GM12878 (cell line): ENCODE results near the gene PIAS1. TPM values are rescaled to one million over a fixed set of nuclear protein-coding genes. Genes with fewer than 3 reads are reported as not detected.

ENCODE experiments used
- ASH2L ChIP-seq: fragments of 300-600, 200-600 bp; sonication (generic); IDR thresholded peaks from 2 replicates; pipeline ENCODE4 v1.6.1; 2017; ENCODE audit warnings: low read depth, mild to moderate bottlenecking, borderline replicate concordance
- BACH1 ChIP-seq: fragments of 450-650 bp; IDR thresholded peaks from 2 replicates; pipeline ENCODE4 v1.6.1; 2017; ENCODE audit warnings: mild to moderate bottlenecking, borderline replicate concordance
- BCL11A ChIP-seq: IDR thresholded peaks from 2 replicates; pipeline ENCODE4 v1.6.1; 2011; ENCODE audit warnings: low read depth, low read length
- BHLHE40 ChIP-seq, 2 experiments: fragments of 450-650 bp in 1 of 2; IDR thresholded peaks; 2 replicates each; pipeline ENCODE4 v1.6.1; 2011 to 2017; ENCODE audit warnings: low read depth in 2 of 2, borderline replicate concordance in 1 of 2, improper control_type of control experiment in 1 of 2, low read length in 1 of 2, mild to moderate bottlenecking in 1 of 2
- BMI1 ChIP-seq: fragments of 450-650 bp; IDR thresholded peaks from 2 replicates; pipeline ENCODE4 v1.6.1; 2016; ENCODE audit warnings: mild to moderate bottlenecking, moderate library complexity, borderline replicate concordance
- EZH2 ChIP-seq: IDR thresholded peaks from 2 replicates; pipeline ENCODE4 v1.6.1; 2012; ENCODE audit warnings: low read depth, mild to moderate bottlenecking, control low read depth, inconsistent platforms, low read length, borderline replicate concordance; ENCODE audit not compliant: control insufficient read depth
- JUND ChIP-seq: IDR thresholded peaks from 2 replicates; pipeline ENCODE4 v1.6.1; 2012; ENCODE audit warnings: low read depth, mild to moderate bottlenecking, low read length, improper control_type of control experiment, moderate library complexity
- MEF2A ChIP-seq: IDR thresholded peaks from 2 replicates; pipeline ENCODE4 v1.6.1; 2011; ENCODE audit warnings: low read depth, mild to moderate bottlenecking, low read length, moderate library complexity; ENCODE audit not compliant: insufficient read depth
- PAX8 ChIP-seq: fragments of 450-650 bp; IDR thresholded peaks from 2 replicates; pipeline ENCODE4 v1.6.1; 2017; ENCODE audit warnings: mild to moderate bottlenecking, moderate library complexity
- RELA ChIP-seq: fragments of 450-650 bp; IDR thresholded peaks from 2 replicates; pipeline ENCODE4 v1.8.0; 2014; ENCODE audit warnings: borderline replicate concordance; ENCODE audit not compliant: partially characterized antibody
- SIX5 ChIP-seq: IDR thresholded peaks from 2 replicates; pipeline ENCODE4 v1.6.1; 2011; ENCODE audit warnings: mild to moderate bottlenecking, low read depth, low read length, moderate library complexity; ENCODE audit not compliant: severe bottlenecking
- STAT1 ChIP-seq: fragments of 450-650 bp; conservative IDR thresholded peaks from 2 replicates; pipeline ENCODE4 v1.6.1; 2014; ENCODE audit warnings: antibody characterized with exemption, mild to moderate bottlenecking
- WRNIP1 ChIP-seq: IDR thresholded peaks from 2 replicates; pipeline ENCODE4 v1.6.1; 2011; ENCODE audit warnings: low read depth, low read length, improper control_type of control experiment, borderline replicate concordance
- YBX1 ChIP-seq: fragments of 450-650 bp; IDR thresholded peaks from 2 replicates; pipeline ENCODE4 v1.6.1; 2016; ENCODE audit warnings: antibody characterized with exemption
- ZNF24 ChIP-seq: fragments of 450-650 bp; IDR thresholded peaks from 2 replicates; pipeline ENCODE4 v1.6.1; 2017; ENCODE audit warnings: antibody characterized with exemption, mild to moderate bottlenecking
- ZSCAN29 ChIP-seq: fragments of 450-650 bp; IDR thresholded peaks from 2 replicates; pipeline ENCODE4 v1.6.1; 2017; ENCODE audit warnings: mild to moderate bottlenecking, moderate library complexity
- polyA plus RNA-seq, 11 experiments: library from polyadenylated mRNA; depleted of rRNA in 4 of 11; unstranded in 6 of 11; stranded (reverse) in 5 of 11; fragments of >200 nt; fragmentation: Nextera tagmentation in 4 of 11; fragmentation: Illumina TruSeq in 1 of 11; extraction: Ambion mirVana in 4 of 11; extraction: Trizol in 1 of 11; gene quantifications; 1 replicate in 1 of 11; 2 replicates in 10 of 11; pipeline versions ENCODE4 v1.2.1 to v1.2.3, GENCODE V29; 2011 to 2016; ENCODE audit warnings: inconsistent platforms in 2 of 11, missing spikeins in 2 of 11, low read depth in 1 of 11
- total RNA-seq, 4 experiments: library from RNA; depleted of rRNA in 3 of 4; stranded (reverse); fragments of >200 nt in 3 of 4; fragmentation: Illumina TruSeq in 1 of 4; extraction: Trizol in 1 of 4; gene quantifications; 2 replicates each; pipeline versions ENCODE4 v1.2.1 to v1.2.3, GENCODE V29; 2013 to 2021
- TF ChIP-seq, protein P1 (sequence below): IDR thresholded peaks from 2 replicates; pipeline ENCODE4 v1.6.1; 2012; ENCODE audit warnings: mild to moderate bottlenecking, low read depth, low read length
- TF ChIP-seq, protein P2 (sequence below): fragments of 450-650 bp; IDR thresholded peaks from 2 replicates; pipeline ENCODE4 v1.6.1; 2017; ENCODE audit warnings: mild to moderate bottlenecking, moderate library complexity
- TF ChIP-seq, protein P3 (sequence below): fragments of 450-650 bp; conservative IDR thresholded peaks from 2 replicates; pipeline ENCODE4 v1.6.1; 2017; ENCODE audit warnings: mild to moderate bottlenecking, moderate library complexity
- TF ChIP-seq, protein P4 (sequence below): fragments of 450-650 bp; IDR thresholded peaks from 2 replicates; pipeline ENCODE4 v1.6.1; 2016; ENCODE audit warnings: mild to moderate bottlenecking

PIAS1 gene
- total and polyA plus RNA-seq, 10 of the 15 experiments (the other 5 are each of a cell fraction or from before 2014, with no cell fraction given) = 20.2 to 96.3 (median 37.0) TPM

DNA sequence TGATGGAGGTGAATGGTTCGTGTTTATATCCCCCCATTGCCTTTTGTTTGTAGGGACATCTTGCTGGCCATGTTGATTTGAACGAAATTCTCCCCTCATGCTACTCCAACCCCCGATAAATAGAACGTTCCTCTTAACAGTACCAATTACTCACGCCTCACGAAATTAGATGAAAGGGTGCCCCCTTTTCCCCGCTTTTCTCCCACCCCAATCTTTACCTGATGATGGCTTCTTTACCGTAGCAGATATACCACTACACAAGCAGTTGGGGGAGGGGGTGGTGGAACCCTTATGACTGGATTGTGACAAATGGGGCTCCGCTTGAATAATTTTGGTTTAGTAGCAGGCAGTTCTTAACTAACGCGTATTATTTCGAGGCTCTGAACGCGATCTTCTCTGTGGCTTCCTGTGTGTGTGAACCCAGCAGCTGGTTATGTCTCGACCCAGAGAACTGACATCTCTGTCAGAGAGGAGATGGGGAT lies 1.1 kb downstream of the PIAS1 start (continued):
- TF ChIP-seq MEF2A (0 out of 2 replicates have a peak, but pooled peaks have one; percentile 32), ASH2L (no peak), JUND (no peak), STAT1 (no peak), PAX8 (no peak), SIX5 (no peak), EZH2 (no peak), BCL11A (peak; percentile 69; the same call in 1 of the 2 replicates), ZNF24 (no peak), BMI1 (no peak), BHLHE40 (IDR thresholded peaks at IDR 0.05; ENCODE audit: borderline replicate concordance in 1 of 2, low read depth in 2 of 2, low read length in 1 of 2) (peak in 1 of 2 experiments; percentile 58; a peak in 2 of 4 replicates), YBX1 (no peak), WRNIP1 (0 out of 2 replicates have a peak, but pooled peaks have one; percentile 75), ZSCAN29 (peak; percentile 89), RELA (no peak), BACH1 (0 out of 2 replicates have a peak, but pooled peaks have one; percentile 28)
- TF ChIP-seq, protein P1, sequence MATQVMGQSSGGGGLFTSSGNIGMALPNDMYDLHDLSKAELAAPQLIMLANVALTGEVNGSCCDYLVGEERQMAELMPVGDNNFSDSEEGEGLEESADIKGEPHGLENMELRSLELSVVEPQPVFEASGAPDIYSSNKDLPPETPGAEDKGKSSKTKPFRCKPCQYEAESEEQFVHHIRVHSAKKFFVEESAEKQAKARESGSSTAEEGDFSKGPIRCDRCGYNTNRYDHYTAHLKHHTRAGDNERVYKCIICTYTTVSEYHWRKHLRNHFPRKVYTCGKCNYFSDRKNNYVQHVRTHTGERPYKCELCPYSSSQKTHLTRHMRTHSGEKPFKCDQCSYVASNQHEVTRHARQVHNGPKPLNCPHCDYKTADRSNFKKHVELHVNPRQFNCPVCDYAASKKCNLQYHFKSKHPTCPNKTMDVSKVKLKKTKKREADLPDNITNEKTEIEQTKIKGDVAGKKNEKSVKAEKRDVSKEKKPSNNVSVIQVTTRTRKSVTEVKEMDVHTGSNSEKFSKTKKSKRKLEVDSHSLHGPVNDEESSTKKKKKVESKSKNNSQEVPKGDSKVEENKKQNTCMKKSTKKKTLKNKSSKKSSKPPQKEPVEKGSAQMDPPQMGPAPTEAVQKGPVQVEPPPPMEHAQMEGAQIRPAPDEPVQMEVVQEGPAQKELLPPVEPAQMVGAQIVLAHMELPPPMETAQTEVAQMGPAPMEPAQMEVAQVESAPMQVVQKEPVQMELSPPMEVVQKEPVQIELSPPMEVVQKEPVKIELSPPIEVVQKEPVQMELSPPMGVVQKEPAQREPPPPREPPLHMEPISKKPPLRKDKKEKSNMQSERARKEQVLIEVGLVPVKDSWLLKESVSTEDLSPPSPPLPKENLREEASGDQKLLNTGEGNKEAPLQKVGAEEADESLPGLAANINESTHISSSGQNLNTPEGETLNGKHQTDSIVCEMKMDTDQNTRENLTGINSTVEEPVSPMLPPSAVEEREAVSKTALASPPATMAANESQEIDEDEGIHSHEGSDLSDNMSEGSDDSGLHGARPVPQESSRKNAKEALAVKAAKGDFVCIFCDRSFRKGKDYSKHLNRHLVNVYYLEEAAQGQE = no peak
- TF ChIP-seq, protein P2, sequence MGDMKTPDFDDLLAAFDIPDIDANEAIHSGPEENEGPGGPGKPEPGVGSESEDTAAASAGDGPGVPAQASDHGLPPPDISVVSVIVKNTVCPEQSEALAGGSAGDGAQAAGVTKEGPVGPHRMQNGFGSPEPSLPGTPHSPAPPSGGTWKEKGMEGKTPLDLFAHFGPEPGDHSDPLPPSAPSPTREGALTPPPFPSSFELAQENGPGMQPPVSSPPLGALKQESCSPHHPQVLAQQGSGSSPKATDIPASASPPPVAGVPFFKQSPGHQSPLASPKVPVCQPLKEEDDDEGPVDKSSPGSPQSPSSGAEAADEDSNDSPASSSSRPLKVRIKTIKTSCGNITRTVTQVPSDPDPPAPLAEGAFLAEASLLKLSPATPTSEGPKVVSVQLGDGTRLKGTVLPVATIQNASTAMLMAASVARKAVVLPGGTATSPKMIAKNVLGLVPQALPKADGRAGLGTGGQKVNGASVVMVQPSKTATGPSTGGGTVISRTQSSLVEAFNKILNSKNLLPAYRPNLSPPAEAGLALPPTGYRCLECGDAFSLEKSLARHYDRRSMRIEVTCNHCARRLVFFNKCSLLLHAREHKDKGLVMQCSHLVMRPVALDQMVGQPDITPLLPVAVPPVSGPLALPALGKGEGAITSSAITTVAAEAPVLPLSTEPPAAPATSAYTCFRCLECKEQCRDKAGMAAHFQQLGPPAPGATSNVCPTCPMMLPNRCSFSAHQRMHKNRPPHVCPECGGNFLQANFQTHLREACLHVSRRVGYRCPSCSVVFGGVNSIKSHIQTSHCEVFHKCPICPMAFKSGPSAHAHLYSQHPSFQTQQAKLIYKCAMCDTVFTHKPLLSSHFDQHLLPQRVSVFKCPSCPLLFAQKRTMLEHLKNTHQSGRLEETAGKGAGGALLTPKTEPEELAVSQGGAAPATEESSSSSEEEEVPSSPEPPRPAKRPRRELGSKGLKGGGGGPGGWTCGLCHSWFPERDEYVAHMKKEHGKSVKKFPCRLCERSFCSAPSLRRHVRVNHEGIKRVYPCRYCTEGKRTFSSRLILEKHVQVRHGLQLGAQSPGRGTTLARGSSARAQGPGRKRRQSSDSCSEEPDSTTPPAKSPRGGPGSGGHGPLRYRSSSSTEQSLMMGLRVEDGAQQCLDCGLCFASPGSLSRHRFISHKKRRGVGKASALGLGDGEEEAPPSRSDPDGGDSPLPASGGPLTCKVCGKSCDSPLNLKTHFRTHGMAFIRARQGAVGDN = peak; percentile 23; the same call in 1 of the 2 replicates
- TF ChIP-seq, protein P3, sequence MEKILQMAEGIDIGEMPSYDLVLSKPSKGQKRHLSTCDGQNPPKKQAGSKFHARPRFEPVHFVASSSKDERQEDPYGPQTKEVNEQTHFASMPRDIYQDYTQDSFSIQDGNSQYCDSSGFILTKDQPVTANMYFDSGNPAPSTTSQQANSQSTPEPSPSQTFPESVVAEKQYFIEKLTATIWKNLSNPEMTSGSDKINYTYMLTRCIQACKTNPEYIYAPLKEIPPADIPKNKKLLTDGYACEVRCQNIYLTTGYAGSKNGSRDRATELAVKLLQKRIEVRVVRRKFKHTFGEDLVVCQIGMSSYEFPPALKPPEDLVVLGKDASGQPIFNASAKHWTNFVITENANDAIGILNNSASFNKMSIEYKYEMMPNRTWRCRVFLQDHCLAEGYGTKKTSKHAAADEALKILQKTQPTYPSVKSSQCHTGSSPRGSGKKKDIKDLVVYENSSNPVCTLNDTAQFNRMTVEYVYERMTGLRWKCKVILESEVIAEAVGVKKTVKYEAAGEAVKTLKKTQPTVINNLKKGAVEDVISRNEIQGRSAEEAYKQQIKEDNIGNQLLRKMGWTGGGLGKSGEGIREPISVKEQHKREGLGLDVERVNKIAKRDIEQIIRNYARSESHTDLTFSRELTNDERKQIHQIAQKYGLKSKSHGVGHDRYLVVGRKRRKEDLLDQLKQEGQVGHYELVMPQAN = no peak
- TF ChIP-seq, protein P4, sequence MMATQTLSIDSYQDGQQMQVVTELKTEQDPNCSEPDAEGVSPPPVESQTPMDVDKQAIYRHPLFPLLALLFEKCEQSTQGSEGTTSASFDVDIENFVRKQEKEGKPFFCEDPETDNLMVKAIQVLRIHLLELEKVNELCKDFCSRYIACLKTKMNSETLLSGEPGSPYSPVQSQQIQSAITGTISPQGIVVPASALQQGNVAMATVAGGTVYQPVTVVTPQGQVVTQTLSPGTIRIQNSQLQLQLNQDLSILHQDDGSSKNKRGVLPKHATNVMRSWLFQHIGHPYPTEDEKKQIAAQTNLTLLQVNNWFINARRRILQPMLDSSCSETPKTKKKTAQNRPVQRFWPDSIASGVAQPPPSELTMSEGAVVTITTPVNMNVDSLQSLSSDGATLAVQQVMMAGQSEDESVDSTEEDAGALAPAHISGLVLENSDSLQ = peak; percentile 59; the same call in 1 of the 2 replicates
